HCT116 (cell line): ENCODE results near the gene NEB. TPM values are rescaled to one million over a fixed set of nuclear protein-coding genes. Genes with fewer than 3 reads are reported as not detected.

Experiments used
- ATAC-seq: fragments of 200-7000 bp; cut with Tn5 transposase; 2 replicates; pipeline ENCODE4 v1.9.1; 2020; ENCODE audit warnings: mild to moderate bottlenecking, moderate library complexity
- BruUV-seq: library from RNA; stranded (reverse); fragments of 400-500 nt; replicated peaks from 2 replicates; lab custom pipeline; 2021; lab: Mats Ljungman, UMichigan
- CTCF ChIA-PET: fragments of 300-600 bp; sonication (Branson Sonifier 250); formaldehyde crosslinking; loops from one replicate; lab custom pipeline; 2021; ENCODE audit warnings: antibody characterized with exemption; lab: Charles Lee
- POLR2A ChIA-PET: fragments of 300-600, 350-600 bp; sonication (Branson Sonifier 250); formaldehyde crosslinking; loops from one replicate; lab custom pipeline; 2021; ENCODE audit warnings: antibody characterized with exemption; lab: Charles Lee
- RAD21 ChIA-PET, 2 experiments: fragments of 300-600 bp; sonication (Branson Sonifier 250); formaldehyde crosslinking; loops; one replicate each; lab custom pipeline; 2023; ENCODE audit warnings: low total read pairs in 2 of 2; ENCODE audit not compliant: uncharacterized antibody in 2 of 2, unreplicated experiment in 2 of 2, low non-redundant PET in 1 of 2; lab: Charles Lee
- DNase-seq: peaks from one replicate; pipeline ENCODE4 v3.0.0-alpha.2; 2010; ENCODE audit warnings: low read depth, low spot score
- H2AFZ ChIP-seq: fragments of 200-600 bp; shearing (Covaris generic), sonication (generic); 2 replicates; pipeline ENCODE4 v1.6.1; 2017; ENCODE audit warnings: low read depth, mixed run types, mixed read lengths, antibody characterized with exemption, low read length; ENCODE audit not compliant: poor library complexity, severe bottlenecking
- H3K27ac ChIP-seq: 2 replicates; pipeline ENCODE4 v1.5.1; 2012; ENCODE audit warnings: low read depth, low read length
- H3K27me3 ChIP-seq: fragments of 200-600 bp; sonication (generic); 2 replicates; pipeline ENCODE4 v1.6.1; 2016; ENCODE audit warnings: mixed run types, low read length, mixed read lengths; ENCODE audit not compliant: insufficient read depth
- H3K36me3 ChIP-seq, 2 experiments: fragments of 200-500 bp in 1 of 2; fragments of 200-600 bp in 1 of 2; sonication (Bioruptor generic) in 1 of 2; sonication (generic) in 1 of 2; 2 replicates each; pipeline versions ENCODE4 v1.5.1 to v1.6.1; 2014 to 2016; ENCODE audit warnings: low read length in 2 of 2, inconsistent platforms in 1 of 2, mixed read lengths in 1 of 2, mixed run types in 1 of 2; ENCODE audit not compliant: insufficient read depth in 2 of 2, control insufficient read depth in 1 of 2
- H3K4me1 ChIP-seq, 2 experiments: fragments of 200-600 bp in 1 of 2; sonication (generic) in 1 of 2; 2 replicates each; pipeline versions ENCODE4 v1.5.1 to v1.6.1; 2012 to 2017; ENCODE audit warnings: low read length in 2 of 2, inconsistent platforms in 1 of 2, mild to moderate bottlenecking in 1 of 2, mixed read lengths in 1 of 2, mixed run types in 1 of 2, moderate library complexity in 1 of 2; ENCODE audit not compliant: insufficient read depth in 2 of 2, control insufficient read depth in 1 of 2
- H3K4me2 ChIP-seq: fragments of 200-600 bp; sonication (generic); 2 replicates; pipeline ENCODE4 v1.6.1; 2017; ENCODE audit warnings: mixed run types, low read length, mixed read lengths
- H3K4me3 ChIP-seq, 2 experiments: fragments of 200-600 bp in 1 of 2; sonication (generic) in 1 of 2; replicated peaks in 1 of 2; 2 replicates each; pipeline ENCODE4 v1.5.1; 2011 to 2016; ENCODE audit warnings: low read length in 2 of 2, control low read depth in 1 of 2, low read depth in 1 of 2, mild to moderate bottlenecking in 1 of 2, mixed read lengths in 1 of 2, mixed run types in 1 of 2
- H3K79me2 ChIP-seq: fragments of 200-600 bp; sonication (generic); 2 replicates; pipeline ENCODE4 v1.6.1; 2017; ENCODE audit warnings: mild to moderate bottlenecking, mixed run types, low read length, moderate library complexity, mixed read lengths; ENCODE audit not compliant: insufficient read depth
- H3K9ac ChIP-seq: fragments of 200-600 bp; sonication (generic); 2 replicates; pipeline ENCODE4 v1.6.1; 2016; ENCODE audit warnings: low read length, mixed read lengths
- H3K9me2 ChIP-seq: fragments of 200-600 bp; sonication (generic), shearing (Covaris generic); 2 replicates; pipeline ENCODE4 v1.6.1; 2017; ENCODE audit warnings: mixed run types, mild to moderate bottlenecking, moderate library complexity; ENCODE audit not compliant: insufficient read depth
- H3K9me3 ChIP-seq, 2 experiments: fragments of 200-500 bp in 1 of 2; fragments of 200-600 bp in 1 of 2; sonication (Bioruptor generic) in 1 of 2; sonication (generic) in 1 of 2; 2 replicates each; pipeline ENCODE4 v1.6.1; 2014 to 2017; ENCODE audit warnings: low read length in 2 of 2, mixed read lengths in 2 of 2, inconsistent platforms in 1 of 2, low read depth in 1 of 2, mild to moderate bottlenecking in 1 of 2, mixed run types in 1 of 2, moderate library complexity in 1 of 2; ENCODE audit not compliant: control insufficient read depth in 1 of 2, insufficient read depth in 1 of 2
- H4K20me1 ChIP-seq: fragments of 200-600 bp; sonication (generic), shearing (Covaris generic); 2 replicates; pipeline ENCODE4 v1.6.1; 2017; ENCODE audit warnings: mixed run types, mild to moderate bottlenecking, moderate library complexity; ENCODE audit not compliant: insufficient read depth
- ATF3 ChIP-seq: IDR thresholded peaks from 2 replicates; pipeline ENCODE4 v1.6.1; 2012
- CBX3 ChIP-seq: IDR thresholded peaks from 2 replicates; pipeline ENCODE4 v1.6.1; 2012; ENCODE audit warnings: low read depth
- CTCF ChIP-seq, 3 experiments: fragments of 200-600 bp in 1 of 3; sonication (generic) in 1 of 3; IDR thresholded peaks in 2 of 3; conservative IDR thresholded peaks in 1 of 3; 2 replicates each; pipeline ENCODE4 v1.5.1; 2012 to 2017; ENCODE audit warnings: low read depth in 2 of 3, low read length in 2 of 3, antibody characterized with exemption in 1 of 3, borderline replicate concordance in 1 of 3, control low read depth in 1 of 3, mild to moderate bottlenecking in 1 of 3, mixed read lengths in 1 of 3, mixed run types in 1 of 3, moderate library complexity in 1 of 3; ENCODE audit not compliant: insufficient read depth in 1 of 3
- ELF1 ChIP-seq: IDR thresholded peaks from 2 replicates; pipeline ENCODE4 v1.6.1; 2012; ENCODE audit warnings: low read depth, borderline replicate concordance
- EZH2 ChIP-seq: fragments of 200-600 bp; sonication (generic); IDR thresholded peaks from 2 replicates; pipeline ENCODE4 v1.6.1; 2017; ENCODE audit warnings: antibody characterized with exemption, mixed run types
- EZH2phosphoT487 ChIP-seq: fragments of 200-600 bp; IDR thresholded peaks from 2 replicates; pipeline ENCODE4 v1.6.1; 2018; ENCODE audit warnings: antibody characterized with exemption, borderline replicate concordance
- JUND ChIP-seq: IDR thresholded peaks from 2 replicates; pipeline ENCODE4 v1.6.1; 2012
- MAX ChIP-seq: IDR thresholded peaks from 2 replicates; pipeline ENCODE4 v1.6.1; 2012
- POLR2A ChIP-seq: IDR thresholded peaks from 2 replicates; pipeline ENCODE4 v1.7.0; 2011; ENCODE audit warnings: borderline replicate concordance; ENCODE audit not compliant: insufficient read depth, insufficient read length; ENCODE audit errors: extremely low read depth
- POLR2AphosphoS5 ChIP-seq: IDR thresholded peaks from 2 replicates; pipeline ENCODE4 v1.6.1; 2011; ENCODE audit warnings: mild to moderate bottlenecking, low read depth, low read length, moderate library complexity
- REST ChIP-seq: IDR thresholded peaks from 2 replicates; pipeline ENCODE4 v1.6.1; 2012; ENCODE audit warnings: low read depth
- SIN3A ChIP-seq: IDR thresholded peaks from 2 replicates; pipeline ENCODE4 v1.6.1; 2012; ENCODE audit warnings: low read depth
- SP1 ChIP-seq: IDR thresholded peaks from 2 replicates; pipeline ENCODE4 v1.6.1; 2012; ENCODE audit warnings: low read depth
- SRF ChIP-seq: IDR thresholded peaks from 2 replicates; pipeline ENCODE4 v1.6.1; 2012; ENCODE audit warnings: low read depth
- TCF7L2 ChIP-seq: IDR thresholded peaks from 2 replicates; pipeline ENCODE4 v1.7.0; 2011; ENCODE audit warnings: borderline replicate concordance, inconsistent platforms; ENCODE audit not compliant: insufficient read depth, insufficient read length; ENCODE audit errors: extremely low read depth
- YY1 ChIP-seq: IDR thresholded peaks from 2 replicates; pipeline ENCODE4 v1.6.1; 2011; ENCODE audit warnings: low read length, low read depth, moderate library complexity, mild to moderate bottlenecking; ENCODE audit not compliant: insufficient replicate concordance; ENCODE audit errors: extremely low read depth
- ZFX ChIP-seq: fragments of 450-650 bp; IDR thresholded peaks from 2 replicates; pipeline ENCODE4 v1.6.1; 2017
- ZNF274 ChIP-seq: fragments of 200-500 bp; sonication (Bioruptor generic); IDR thresholded peaks from 2 replicates; pipeline ENCODE4 v1.6.1; 2014; ENCODE audit warnings: mild to moderate bottlenecking, low read depth, low read length, inconsistent platforms
- intact Hi-C: fragments of 100-400 bp; cut with micrococcal nuclease; formaldehyde crosslinking; loops from 2 replicates; pipeline ENCODE4 v1.10.0; 2022
- total RNA-seq: library from RNA; stranded (reverse); gene quantifications from one replicate; pipeline ENCODE4 v1.2.1, GENCODE V29; 2021; ENCODE audit not compliant: unreplicated experiment

The NEB gene
- total RNA-seq, 1 experiment from 2014 or later, result 0.34 TPM

- Histone ChIP-seq H3K9me2 (no peaks in the 10 kb centered on the region), H3K27ac (no peak overlapping the region), H2AFZ (no peak overlapping the region), H3K4me3 (no peak overlapping the region), H3K4me1 (no peaks in the 10 kb centered on the region; a peak in 1 of 4 replicates), H3K36me3 (no peaks in the 10 kb centered on the region), H4K20me1 (no peaks in the 10 kb centered on the region), H3K79me2 (no peaks in the 10 kb centered on the region), H3K4me2 (no peak overlapping the region), H3K27me3 (no peaks in the 10 kb centered on the region), H3K9ac (no peak overlapping the region), H3K9me3 (no peaks in the 10 kb centered on the region)
- RAD21 ChIA-PET, result no interaction called here
- POLR2A ChIA-PET, result no interaction called here
- CTCF ChIA-PET, result no interaction called here
- intact Hi-C loops, result no loop called here
- DNase-seq, result no peak
- no TSS peak for BruUV-seq
- no peak for TF ChIP-seq POLR2A
- no peak for TF ChIP-seq YY1
- no peak for TF ChIP-seq ZNF274
- TF ChIP-seq ATF3, result no peak
- TF ChIP-seq SIN3A, result no peak
- TF ChIP-seq SRF, result no peak
- no peak for TF ChIP-seq CBX3
- no peak for TF ChIP-seq CTCF (IDR thresholded peaks at IDR 0.05 in 2 of 3, conservative IDR thresholded peaks at IDR 0.05 in 1 of 3; ENCODE audit: borderline replicate concordance in 1 of 3, insufficient read depth in 1 of 3, low read depth in 2 of 3, low read length in 2 of 3)
- TF ChIP-seq ZFX, result no peak
- no peak for TF ChIP-seq EZH2phosphoT487
- TF ChIP-seq SP1, result no peak
- TF ChIP-seq TCF7L2, result no peak
- TF ChIP-seq EZH2, result no peak
- TF ChIP-seq ELF1, result no peak
- TF ChIP-seq REST, result no peak
- no peak for TF ChIP-seq POLR2AphosphoS5
- TF ChIP-seq JUND, result no peak
- TF ChIP-seq MAX, result no peak
- no peak for ATAC-seq
These were observed 27.4 kb upstream of the NEB start for GRCh38 chr2:151761687-151762086.
